Hematopoietic multipotent progenitor cell treated with erythropoietin and hydrocortisone succinate and interleukin-3 and kit ligand, for 8 days (in vitro differentiated cells): ENCODE data around the gene SURF6.
"Not testable (repeated sequence)": the region's sequence is repeated elsewhere in the genome, so short reads cannot be mapped to it uniquely, and the experiment has no call there.

Experiments used
- DNase-seq: peaks from one replicate; pipeline ENCODE4 v3.0.0-alpha.2; 2015

Gene SURF6

GRCh38 chr9:133323211-133323610 lies 12.8 kb downstream of the SURF6 start:
- DNase-seq = no peak

- DNase-seq = no peak
These were observed 13.3 kb downstream of the SURF6 start for GRCh38 chr9:133322701-133323100.

- no peak for DNase-seq
These were observed 14.5 kb downstream of the SURF6 start for GRCh38 chr9:133321411-133321935.

- no peak for DNase-seq
These were observed 15.5 kb downstream of the SURF6 start for GRCh38 chr9:133320421-133320881.

GRCh38 chr9:133317551-133317950 lies 18.4 kb downstream of the SURF6 start:
- DNase-seq = not testable (repeated sequence)

GRCh38 chr9:133315997-133316396 lies 20.0 kb downstream of the SURF6 start:
- DNase-seq = no peak

- no peak for DNase-seq
These were observed 26.4 kb downstream of the SURF6 start for GRCh38 chr9:133309608-133310007.

- DNase-seq = no peak
These were observed 28.7 kb downstream of the SURF6 start for GRCh38 chr9:133307301-133307700.

GRCh38 chr9:133306242-133307204 lies 29.5 kb downstream of the SURF6 start:
- no peak for DNase-seq

GRCh38 chr9:133305731-133306130 lies 30.3 kb downstream of the SURF6 start:
- DNase-seq = no peak

- no peak for DNase-seq
These were observed 31.3 kb downstream of the SURF6 start for GRCh38 chr9:133304477-133305377.

- no peak for DNase-seq
These were observed 31.9 kb downstream of the SURF6 start for GRCh38 chr9:133304158-133304470.

GRCh38 chr9:133303266-133304157 lies 32.5 kb downstream of the SURF6 start:
- no peak for DNase-seq

GRCh38 chr9:133301253-133302230 lies 34.4 kb downstream of the SURF6 start:
- DNase-seq = no peak

- not testable (repeated sequence) for DNase-seq
These were observed 36.0 kb downstream of the SURF6 start for GRCh38 chr9:133299996-133300395.

GRCh38 chr9:133294257-133294656 lies 41.7 kb downstream of the SURF6 start:
- DNase-seq = no peak

GRCh38 chr9:133290751-133291302 lies 45.2 kb downstream of the SURF6 start:
- DNase-seq = no peak

GRCh38 chr9:133286523-133286922 lies 49.5 kb downstream of the SURF6 start:
- no peak for DNase-seq

GRCh38 chr9:133285252-133285775 lies 50.7 kb downstream of the SURF6 start:
- no peak for DNase-seq

- no peak for DNase-seq
These were observed 51.6 kb downstream of the SURF6 start for GRCh38 chr9:133284362-133284761.
